MM.1S (cell line): ENCODE measurements around the gene NSL1.

Experiments used
- EZH2phosphoT487 ChIP-seq: fragments of 300-600 bp; sonication (generic); IDR thresholded peaks from 2 replicates; pipeline ENCODE4 v1.6.1; 2018; ENCODE audit warnings: antibody characterized with exemption, low read length
- TF ChIP-seq, protein P1 (sequence below): fragments of 300-600 bp; sonication (generic); IDR thresholded peaks from 2 replicates; pipeline ENCODE4 v1.5.1; 2016; ENCODE audit warnings: antibody characterized with exemption, low read length, mixed read lengths

GRCh38 chr1:212698467-212699103 lies 93.0 kb downstream of the NSL1 start:
- TF ChIP-seq, protein P1, sequence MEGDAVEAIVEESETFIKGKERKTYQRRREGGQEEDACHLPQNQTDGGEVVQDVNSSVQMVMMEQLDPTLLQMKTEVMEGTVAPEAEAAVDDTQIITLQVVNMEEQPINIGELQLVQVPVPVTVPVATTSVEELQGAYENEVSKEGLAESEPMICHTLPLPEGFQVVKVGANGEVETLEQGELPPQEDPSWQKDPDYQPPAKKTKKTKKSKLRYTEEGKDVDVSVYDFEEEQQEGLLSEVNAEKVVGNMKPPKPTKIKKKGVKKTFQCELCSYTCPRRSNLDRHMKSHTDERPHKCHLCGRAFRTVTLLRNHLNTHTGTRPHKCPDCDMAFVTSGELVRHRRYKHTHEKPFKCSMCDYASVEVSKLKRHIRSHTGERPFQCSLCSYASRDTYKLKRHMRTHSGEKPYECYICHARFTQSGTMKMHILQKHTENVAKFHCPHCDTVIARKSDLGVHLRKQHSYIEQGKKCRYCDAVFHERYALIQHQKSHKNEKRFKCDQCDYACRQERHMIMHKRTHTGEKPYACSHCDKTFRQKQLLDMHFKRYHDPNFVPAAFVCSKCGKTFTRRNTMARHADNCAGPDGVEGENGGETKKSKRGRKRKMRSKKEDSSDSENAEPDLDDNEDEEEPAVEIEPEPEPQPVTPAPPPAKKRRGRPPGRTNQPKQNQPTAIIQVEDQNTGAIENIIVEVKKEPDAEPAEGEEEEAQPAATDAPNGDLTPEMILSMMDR, result no peak
- no peak for TF ChIP-seq EZH2phosphoT487
